ENCODE measurements around the gene CAPN15.

CAPN15 gene

GRCh38 chr16:560204-560700 is 32.7 kb downstream of the CAPN15 start, which contains the start of gene PRR35:
TSS of gene PRR35 (plus strand) at chr16:560394. CDS start at chr16:563295, 2,901 bp downstream.
- Histone ChIP-seq H3K27me3 (ENCODE audit: insufficient read depth, poor library complexity, severe bottlenecking) (peaks cover 22% of the 10 kb centered on the region), H3K27ac (replicated peaks) (no peak within 1 kb of the TSS), H3K4me3 (replicated peaks; ENCODE audit: insufficient read depth, low read length) (no peak within 1 kb of the TSS)
- DNase-seq (ENCODE audit: low read depth in 1 of 2, low spot score in 1 of 2), result no peak
- TF ChIP-seq REST (IDR thresholded peaks at IDR 0.05; ENCODE audit: insufficient replicate concordance, low read depth), result no peak
- no peak for TF ChIP-seq GABPA (IDR thresholded peaks at IDR 0.05; ENCODE audit: low read depth)
- TF ChIP-seq CTCF (IDR thresholded peaks at IDR 0.05; ENCODE audit: insufficient read depth, low read length), result no peak
- TF ChIP-seq POLR2AphosphoS5 (IDR thresholded peaks at IDR 0.05; ENCODE audit: low read depth), result no peak
- no peak for TF ChIP-seq SPI1 (IDR thresholded peaks at IDR 0.05; ENCODE audit: borderline replicate concordance, low read depth)

GRCh38 chr16:560701-561412 is 33.3 kb downstream of the CAPN15 start:
- Histone ChIP-seq H3K27me3 (ENCODE audit: insufficient read depth, poor library complexity, severe bottlenecking) (peaks cover 22% of the 10 kb centered on the region), H3K27ac (replicated peaks) (no peak overlapping the region), H3K4me3 (replicated peaks; ENCODE audit: insufficient read depth, low read length) (no peak overlapping the region)
- TF ChIP-seq GABPA (IDR thresholded peaks at IDR 0.05; ENCODE audit: low read depth), result no peak
- no peak for TF ChIP-seq SPI1 (IDR thresholded peaks at IDR 0.05; ENCODE audit: borderline replicate concordance, low read depth)
- no peak for TF ChIP-seq POLR2AphosphoS5 (IDR thresholded peaks at IDR 0.05; ENCODE audit: low read depth)
- no peak for TF ChIP-seq CTCF (IDR thresholded peaks at IDR 0.05; ENCODE audit: insufficient read depth, low read length)
- no peak for TF ChIP-seq REST (IDR thresholded peaks at IDR 0.05; ENCODE audit: insufficient replicate concordance, low read depth)
- DNase-seq (ENCODE audit: low read depth in 1 of 2, low spot score in 1 of 2), result no peak

- TF ChIP-seq POLR2AphosphoS5 (IDR thresholded peaks at IDR 0.05; ENCODE audit: low read depth), result no peak
- TF ChIP-seq REST (IDR thresholded peaks at IDR 0.05; ENCODE audit: insufficient replicate concordance, low read depth), result no peak
- no peak for TF ChIP-seq CTCF (IDR thresholded peaks at IDR 0.05; ENCODE audit: insufficient read depth, low read length)
- no peak for TF ChIP-seq GABPA (IDR thresholded peaks at IDR 0.05; ENCODE audit: low read depth)
- no peak for TF ChIP-seq SPI1 (IDR thresholded peaks at IDR 0.05; ENCODE audit: borderline replicate concordance, low read depth)
- H3K27me3 ChIP-seq (ENCODE audit: insufficient read depth, poor library complexity, severe bottlenecking), result peaks cover 22% of the 10 kb centered on the region
- no peak overlapping the region for H3K27ac ChIP-seq (replicated peaks)
- no peak overlapping the region for H3K4me3 ChIP-seq (replicated peaks; ENCODE audit: insufficient read depth, low read length)
- no peak for DNase-seq (ENCODE audit: low read depth in 1 of 2, low spot score in 1 of 2)
Measured at GRCh38 chr16:561413-561794, 33.9 kb downstream of the CAPN15 start.

All from HL-60 (cell line).